GM18508 (cell line): Measurements from ENCODE around the gene HLA-DPB1.
"Not testable (repeated sequence)": the region's sequence is repeated elsewhere in the genome, so short reads cannot be mapped to it uniquely, and the experiment has no call there.

ENCODE experiments used
- ATAC-seq: cut with Tn5 transposase; IDR thresholded peaks from one replicate; pipeline ENCODE4 v1.9.1; 2021; ENCODE audit warnings: moderate number of reproducible peaks; ENCODE audit not compliant: insufficient read depth, unreplicated experiment

The HLA-DPB1 gene

DNA sequence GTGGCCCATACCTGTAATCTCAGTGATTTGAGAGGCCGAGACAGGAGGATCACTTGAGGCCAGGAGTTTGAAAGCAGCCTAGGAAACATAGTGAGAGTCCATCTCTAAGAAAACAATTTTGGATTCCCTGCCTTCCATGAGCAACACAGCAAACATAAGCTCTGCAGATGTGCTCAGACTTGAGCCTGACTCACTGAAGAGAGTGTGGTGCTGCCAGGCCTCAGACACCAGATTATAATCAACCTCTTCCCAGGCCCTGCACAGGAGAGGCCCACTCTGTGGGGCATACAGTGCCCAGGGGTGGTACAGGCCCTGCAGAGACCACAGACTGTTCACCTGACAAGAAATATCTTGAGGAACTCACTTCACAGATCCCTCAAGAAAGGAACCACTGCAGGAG is 19.9 kb downstream of the HLA-DPB1 start:
- no peak for ATAC-seq

DNA sequence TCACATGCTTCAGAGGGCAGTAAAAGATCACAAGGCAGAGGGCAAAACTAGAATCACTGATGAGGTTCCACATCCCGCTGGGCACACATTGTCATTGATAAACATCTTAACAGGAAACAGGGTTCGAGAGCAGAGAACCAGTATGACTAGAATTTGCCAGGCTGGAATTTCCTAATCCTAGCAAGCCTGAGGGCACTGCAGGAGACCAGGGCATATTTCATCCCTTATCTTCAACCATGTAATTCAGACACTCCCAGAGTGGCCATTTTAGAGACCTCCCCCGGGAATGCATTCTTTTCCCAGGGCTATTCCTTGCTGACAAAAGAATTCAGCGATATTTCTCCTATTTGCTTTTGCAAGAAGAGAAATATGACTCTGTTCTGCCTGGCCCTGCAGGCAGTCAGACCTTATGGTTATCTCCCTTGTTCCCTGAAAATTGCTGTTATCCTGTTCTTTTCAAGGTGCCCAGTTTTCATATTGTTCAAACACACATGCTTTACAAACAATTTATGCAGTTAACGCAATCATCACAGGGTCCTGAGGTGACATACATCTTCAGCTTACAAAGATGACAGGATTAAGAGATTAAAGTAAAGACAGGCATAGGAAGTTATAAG is 25.4 kb downstream of the HLA-DPB1 start:
- not testable (repeated sequence) for ATAC-seq

DNA sequence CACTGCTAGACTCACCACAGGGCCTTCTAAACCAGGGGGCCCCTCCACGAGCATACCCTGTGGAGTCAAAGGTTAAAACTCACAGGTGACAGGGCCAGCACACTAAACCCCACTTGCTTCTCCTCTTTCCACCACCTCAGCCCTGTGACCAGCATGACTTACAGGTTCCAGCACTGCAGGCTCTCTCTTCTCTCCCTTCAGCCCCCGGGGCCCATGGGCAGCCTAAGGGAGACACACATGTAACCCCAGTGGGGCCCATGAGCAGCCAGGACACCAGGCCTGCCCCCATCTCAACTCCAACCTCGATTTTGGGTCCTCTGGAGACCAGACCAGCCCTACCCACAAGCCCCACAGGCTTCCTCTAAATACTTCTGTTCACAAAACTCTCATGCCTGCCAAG is 28.0 kb downstream of the HLA-DPB1 start:
- no peak for ATAC-seq

DNA sequence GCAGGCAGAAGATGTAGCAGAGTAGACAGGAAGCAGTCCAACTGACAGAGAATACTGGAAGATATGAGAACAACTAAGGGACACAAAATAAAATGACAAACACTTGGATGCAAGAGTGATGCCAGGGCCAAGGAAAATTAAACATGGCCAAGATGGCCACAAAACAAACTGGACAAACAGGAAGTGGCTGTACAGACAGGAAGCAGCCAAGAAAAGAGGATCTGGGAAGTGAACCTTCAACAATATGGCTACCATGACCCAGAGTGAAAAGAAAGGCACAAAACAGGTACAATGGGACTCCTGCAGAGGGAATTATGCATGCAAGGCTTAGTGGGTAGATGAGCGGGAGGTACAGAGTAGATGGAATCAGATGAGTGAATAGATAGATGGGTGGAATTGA is 29.1 kb downstream of the HLA-DPB1 start:
- no peak for ATAC-seq

DNA sequence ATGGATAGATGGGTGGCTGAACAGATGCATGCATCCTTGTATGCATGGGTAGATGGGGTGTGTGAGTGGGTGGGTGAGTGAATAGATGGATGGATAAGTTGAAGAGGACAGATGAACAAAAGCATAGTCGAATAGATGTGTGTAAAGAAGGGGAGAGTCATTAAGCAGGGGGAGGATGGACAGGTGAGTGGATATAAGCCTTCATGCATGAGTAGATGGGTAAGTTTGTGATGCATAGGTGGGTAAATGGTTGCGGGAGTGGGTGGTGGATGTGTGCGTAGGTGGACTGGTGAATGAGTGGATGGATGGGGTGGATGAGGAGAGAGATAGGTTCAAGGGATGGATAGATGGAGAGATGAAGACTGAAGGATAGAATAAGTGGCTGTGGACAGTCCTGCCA is 29.6 kb downstream of the HLA-DPB1 start:
- ATAC-seq, result no peak

DNA sequence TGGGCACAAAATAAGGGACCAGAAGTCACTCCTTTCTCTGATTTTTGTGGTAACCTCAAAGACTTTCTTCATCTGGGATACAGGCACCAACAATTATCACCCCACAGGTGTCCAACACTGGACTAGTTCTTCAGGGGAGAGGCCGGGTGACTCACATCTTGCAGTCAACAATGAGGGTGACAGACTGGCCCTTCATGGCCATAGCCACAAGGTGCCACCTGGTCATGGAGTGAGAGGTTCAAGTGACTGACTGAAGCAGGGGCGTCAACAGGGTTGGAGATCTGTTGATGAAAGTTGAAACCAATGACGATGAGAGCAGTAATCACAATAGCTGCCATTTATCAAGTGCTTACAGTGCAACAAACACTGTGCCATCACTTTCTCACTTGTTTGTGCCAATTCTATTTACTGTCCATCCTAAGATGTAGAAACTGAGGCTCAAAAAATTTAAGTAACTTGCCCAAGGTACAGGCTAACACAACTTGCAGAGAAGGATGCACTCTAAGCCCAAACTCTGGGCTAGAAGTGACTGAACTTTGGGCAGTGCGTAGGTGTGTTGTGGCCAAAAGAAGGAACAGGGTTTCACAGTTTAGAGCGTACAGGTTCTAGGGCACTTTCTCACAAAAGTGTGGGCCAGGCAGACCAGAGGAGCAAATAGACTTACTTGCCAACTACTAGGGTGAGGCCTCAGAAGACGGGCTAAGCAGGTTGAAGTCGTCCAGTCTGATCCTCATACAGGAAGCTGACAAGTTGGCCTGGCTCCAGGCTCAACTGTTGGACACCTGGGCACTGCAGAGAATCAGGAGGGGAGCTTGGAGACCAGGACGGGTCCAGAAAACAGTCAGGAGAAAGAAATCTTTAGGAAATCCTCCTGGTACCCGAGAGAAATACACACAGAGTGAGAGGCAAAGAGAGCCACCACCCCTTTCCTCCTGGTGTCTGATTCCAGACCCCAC is 30.4 kb downstream of the HLA-DPB1 start:
- no peak for ATAC-seq

DNA sequence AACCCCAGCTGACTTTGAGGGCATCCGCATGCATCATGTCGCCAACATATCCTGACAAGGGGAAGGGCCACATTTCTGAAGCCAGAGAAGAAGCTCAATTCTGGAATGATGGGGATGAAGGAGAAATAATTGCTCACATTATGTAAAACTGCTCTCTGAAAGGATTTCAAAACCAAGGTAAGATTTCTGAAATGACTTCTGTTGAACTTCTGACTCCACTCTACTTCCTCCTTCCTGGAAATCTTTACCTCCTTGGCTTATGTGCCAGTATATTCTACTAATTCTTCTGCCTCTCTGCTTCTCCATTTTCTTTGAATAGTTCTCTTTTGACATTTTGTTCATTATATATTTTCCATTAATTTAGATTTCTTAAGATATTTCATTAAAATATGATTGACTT is 31.9 kb downstream of the HLA-DPB1 start:
- ATAC-seq, result no peak

DNA sequence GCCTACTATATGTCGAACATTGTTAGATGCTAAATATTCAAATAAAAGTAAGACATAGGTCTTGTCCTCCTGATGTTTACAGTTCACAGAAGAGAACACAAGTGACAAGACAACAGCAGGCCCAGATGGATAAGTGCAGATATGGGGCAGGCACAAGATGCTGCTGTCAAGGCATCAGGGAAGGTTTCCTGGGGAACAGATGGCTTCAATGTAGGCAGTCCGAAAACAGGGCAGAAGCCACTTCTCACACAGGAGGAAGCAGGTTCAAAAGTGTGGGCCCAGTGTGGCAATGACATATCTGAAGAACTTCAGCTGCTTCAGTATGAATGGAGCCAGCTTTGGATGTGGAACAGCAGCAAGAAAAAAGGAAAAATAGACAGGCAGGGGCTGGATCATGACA is 32.5 kb downstream of the HLA-DPB1 start:
- ATAC-seq, result no peak

DNA sequence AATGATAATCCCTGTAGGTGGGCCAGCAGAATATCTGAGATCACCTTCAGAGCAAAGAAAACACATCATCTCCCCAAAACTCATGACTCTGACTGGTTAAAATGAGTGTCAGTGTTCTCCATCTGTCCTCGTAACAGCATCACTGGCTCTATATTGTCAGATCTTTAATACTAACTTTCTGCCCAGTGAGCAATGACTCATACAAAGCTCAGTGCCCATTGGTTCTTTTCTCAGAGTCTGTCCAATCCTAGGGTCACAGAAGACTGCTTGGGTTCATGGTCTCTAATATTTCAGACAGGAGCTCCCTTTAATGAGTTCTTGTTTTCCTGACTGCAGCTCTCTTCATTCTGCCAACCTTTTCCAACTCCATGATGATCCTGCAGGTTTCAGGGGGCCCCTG is 36.4 kb downstream of the HLA-DPB1 start:
- no peak for ATAC-seq

DNA sequence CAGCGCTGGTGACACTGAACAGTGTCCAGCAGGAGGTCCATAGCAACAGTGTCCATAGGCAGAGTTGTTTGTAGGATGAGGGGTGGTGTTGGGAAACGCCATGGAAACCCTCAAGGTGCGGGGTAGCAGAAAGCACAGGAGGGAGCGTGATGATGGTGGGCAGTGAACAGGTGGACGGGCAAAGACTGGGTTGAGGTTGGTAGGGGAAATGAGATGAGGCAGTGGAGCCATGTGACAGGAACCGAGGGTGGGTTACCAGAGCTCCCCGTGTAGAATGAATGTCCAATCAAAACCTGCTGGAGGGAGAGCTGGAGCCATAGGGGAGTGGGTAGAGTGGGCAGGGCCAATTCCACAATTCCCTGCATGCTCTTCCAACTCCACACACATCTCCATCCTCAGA is 38.0 kb downstream of the HLA-DPB1 start:
- no peak for ATAC-seq

DNA sequence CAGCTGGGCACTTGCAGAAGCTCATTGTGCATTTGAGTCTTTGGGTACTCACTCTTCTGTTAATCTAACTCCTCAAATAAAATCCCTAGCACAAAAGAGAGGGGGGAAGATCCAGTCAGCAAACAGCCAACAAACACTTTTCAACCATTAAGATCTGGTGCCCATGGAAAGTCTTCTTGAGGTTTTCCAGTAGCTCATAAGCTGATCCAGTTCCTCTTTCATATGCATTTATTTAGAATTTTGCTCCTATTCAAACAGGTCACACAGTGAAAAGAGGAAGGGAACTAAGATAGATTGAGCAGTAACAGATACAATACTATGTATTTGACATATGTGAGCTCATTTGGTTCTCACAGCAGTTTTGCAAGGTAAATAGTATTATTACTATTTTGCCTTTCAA is 38.6 kb downstream of the HLA-DPB1 start:
- no peak for ATAC-seq

DNA sequence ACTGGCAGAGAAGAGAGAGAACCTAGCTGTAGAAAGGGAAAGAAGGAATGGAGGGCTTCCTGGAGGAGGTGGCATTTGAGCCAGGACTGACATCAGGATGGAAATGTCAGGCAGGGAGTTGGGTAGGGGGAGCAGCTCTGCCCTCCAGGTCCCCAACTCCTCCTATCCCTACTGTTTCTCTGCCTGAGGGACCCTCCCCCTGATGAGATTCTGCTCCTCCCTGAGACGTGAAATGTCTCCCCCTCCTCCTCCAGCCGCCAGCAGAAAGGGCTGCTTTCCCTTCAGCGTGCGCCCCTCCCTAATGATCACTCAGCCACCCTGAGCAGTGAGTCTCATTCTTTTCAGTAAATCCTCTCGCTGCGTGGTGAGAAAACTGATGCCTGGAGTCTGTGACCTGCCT is 40.6 kb downstream of the HLA-DPB1 start:
- ATAC-seq, result no peak

DNA sequence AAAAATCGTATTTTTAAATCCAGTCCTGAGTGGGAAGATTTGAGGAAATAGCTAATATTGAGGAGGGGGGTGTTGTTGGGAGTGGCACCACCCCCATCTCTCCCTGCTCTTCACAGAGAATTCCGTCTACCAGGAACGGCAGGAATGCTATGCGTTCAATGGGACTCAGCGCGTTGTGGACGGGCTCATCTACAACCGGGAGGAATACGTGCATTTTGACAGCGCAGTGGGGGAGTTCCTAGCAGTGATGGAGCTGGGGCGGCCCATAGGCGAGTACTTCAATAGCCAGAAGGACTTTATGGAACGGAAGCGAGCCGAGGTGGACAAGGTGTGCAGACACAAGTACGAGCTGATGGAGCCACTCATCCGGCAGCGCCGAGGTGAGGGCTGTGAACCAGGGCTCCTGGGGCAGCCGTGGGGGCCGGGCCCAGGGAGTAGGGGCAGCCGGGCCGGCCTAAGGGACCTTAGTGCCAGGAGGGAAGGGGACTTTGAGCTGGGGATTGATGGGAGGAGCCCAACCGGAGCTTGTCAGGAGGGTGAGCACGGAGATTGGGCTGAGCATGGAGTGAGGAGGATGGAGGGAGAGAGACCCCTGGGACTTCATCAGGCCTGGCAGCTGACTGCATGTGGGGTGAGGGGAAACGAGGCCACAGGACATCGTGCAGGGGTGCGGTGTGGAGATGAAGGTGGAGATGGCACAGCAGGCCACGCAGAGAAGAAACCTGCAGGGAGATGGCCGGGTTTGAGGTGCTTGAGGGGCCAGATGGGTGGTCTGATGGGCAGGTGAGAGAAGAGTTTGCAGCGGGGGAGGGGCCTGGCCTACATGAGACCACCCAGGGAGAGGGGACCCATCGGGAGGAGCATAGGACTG is 41.3 kb downstream of the HLA-DPB1 start:
- ATAC-seq, result no peak

DNA sequence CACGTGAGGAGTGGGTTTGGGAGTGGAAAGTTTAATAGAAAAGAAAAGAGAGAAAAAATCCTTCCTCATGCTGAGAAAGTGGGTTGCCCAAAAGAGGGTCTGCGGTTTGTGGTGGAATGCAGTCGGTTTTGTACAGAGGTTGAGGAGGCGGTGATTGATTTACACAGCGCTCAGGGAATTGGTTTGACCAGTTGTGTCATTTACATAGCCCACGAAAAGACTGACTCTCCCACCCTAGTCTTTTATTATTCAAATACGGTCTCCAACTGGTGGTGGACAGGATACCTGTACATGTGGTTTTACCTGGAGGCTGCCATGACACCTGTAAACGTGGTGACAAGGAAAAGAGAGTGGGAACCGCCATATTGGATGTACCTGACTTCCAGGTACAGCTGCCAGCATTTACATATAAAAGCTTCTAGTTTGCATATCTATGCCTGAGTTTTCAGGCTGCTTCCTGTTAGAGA is 42.1 kb downstream of the HLA-DPB1 start:
- no peak for ATAC-seq

DNA sequence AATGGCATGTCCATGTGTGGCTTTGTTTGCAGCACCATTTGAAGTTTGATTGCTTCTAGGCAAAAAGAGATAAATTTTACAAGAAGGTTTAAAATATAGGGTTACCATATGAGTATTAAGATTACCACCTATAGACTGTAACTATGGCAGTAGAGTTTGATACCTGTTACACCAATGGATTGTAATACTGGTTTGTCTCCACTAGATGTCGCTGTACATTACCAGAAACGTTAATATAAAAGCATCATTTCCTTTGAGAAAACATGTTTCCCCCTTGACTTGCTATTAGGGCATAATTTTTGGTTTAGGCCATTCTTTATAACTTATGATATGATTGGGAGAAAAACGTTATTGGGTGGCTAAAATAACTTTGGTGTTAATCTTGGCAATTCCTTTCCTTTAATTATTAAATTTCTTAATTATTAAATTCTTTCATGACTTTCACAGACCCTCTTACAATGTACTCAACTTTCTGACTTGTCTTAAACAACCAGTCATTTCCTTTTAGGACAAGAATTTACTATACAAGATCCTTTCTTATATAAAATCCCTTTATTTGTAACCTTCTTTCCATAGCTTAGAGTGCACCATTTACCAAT is 42.8 kb downstream of the HLA-DPB1 start:
- no peak for ATAC-seq

DNA sequence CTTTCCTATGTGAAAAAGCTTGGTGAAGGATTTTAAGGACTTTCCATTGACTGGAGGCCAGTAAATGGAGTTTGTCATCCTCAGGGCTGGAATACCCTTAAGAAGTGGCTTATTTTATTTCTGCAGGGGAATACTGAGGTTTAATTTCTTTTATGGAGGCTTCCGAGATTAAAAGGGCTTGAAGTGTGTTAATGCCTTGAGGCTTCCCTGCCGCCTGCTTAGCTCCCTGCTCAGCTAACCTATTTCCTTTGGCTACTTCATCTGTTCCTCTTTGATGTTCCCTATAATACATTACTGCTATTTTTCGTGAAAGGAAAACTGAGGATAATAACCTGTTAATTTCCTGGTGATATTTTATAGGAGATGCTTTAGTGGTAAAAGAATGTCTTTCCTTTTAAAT is 44.2 kb downstream of the HLA-DPB1 start:
- no peak for ATAC-seq

DNA sequence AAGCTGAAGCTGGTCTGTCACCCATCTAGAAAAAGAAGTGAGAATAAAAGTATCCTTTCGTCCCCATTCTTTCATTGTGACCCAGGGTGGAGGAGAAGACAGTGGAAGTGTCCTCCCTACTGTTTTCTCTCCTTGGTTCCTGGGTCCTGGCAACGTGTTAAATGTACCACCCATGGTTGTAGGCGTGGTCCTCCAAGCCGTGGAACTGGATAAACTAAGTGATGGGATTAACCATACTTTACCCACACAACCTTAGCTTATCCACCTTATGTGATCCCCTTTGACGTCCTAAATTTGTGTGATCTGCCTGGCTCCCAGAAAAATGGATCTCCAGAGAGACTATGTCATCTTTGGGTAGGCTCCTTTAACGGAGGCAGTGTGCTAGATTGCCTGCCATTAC is 47.4 kb downstream of the HLA-DPB1 start:
- no peak for ATAC-seq

DNA sequence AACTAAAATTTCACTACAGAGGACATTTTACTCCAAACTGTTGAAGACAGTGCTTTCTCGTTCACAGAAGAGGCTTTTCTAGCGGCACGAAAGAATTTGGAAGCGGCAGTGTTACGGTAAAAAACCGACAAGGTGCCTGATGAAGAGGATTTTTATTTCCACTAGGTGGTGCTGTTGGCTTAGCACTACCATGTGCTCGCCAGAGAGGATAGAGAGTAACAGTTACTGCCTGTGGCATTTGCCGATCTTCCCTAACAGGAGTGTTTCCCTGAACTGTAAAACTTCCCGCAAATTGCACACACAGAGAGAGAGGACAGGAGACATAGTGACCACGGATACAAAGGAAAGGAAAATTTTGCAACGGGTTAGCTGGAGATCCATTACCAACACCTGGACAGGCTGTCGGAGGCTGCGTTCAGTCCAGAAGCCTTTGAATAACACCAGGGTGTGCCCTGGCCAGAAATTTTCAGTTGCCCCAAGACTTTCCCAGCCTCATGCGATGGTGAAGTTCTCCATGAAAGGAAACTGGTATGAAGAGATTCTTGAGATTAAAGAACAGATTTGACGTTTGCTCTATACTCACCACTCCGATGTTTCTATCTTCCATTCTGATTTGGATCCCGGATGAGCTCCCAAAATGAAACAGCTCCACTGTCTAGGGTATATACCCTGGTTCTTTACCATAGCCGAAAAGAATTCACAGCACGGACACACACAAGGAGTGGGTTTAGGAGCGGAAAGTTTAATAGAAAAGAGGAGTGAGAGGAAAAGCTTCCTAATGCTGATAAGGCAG is 48.1 kb downstream of the HLA-DPB1 start:
- ATAC-seq, result no peak

DNA sequence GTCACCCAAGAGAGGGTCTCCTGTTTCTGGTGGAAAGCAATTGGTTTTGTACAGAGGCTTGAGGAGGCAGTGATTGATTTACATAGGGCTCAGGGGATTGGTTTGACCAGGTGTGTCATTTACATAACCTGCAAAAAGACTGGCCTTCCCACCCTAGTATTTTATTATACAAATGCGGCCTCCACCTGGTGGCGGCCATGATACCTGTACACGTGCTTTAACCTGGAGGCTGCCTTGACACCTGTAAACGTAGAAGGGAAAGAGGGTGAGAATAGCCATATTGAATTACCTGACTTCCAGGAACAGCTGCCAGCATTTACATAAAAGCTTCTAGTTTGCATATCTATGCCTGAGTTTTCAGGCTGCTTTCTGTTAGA is 48.7 kb downstream of the HLA-DPB1 start:
- ATAC-seq, result no peak

DNA sequence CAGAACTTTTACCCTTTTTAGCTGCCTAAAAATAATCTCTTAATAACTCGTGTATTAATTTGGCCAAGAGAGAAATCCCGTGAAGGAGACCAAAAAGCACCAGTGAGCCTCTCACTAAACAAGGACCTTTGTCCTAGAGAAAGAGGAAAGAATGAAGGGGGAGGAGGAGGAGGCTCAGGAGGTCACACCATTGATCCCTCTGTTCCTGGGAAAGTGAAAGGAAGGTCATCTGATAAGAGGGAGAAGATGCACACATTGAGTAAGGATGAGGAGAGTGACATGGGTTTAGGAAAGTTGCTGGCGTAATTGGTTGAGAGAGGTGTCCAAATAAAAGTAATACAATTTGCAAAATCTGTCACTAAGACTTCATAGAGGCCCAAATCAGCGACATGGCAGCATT is 49.2 kb downstream of the HLA-DPB1 start:
- no peak for ATAC-seq
